ENCODE results near the gene OR4L1.
"Not testable (repeated sequence)": the region's sequence is repeated elsewhere in the genome, so short reads cannot be mapped to it uniquely, and the experiment has no call there.

The OR4L1 gene, protein sequence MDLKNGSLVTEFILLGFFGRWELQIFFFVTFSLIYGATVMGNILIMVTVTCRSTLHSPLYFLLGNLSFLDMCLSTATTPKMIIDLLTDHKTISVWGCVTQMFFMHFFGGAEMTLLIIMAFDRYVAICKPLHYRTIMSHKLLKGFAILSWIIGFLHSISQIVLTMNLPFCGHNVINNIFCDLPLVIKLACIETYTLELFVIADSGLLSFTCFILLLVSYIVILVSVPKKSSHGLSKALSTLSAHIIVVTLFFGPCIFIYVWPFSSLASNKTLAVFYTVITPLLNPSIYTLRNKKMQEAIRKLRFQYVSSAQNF

DNA sequence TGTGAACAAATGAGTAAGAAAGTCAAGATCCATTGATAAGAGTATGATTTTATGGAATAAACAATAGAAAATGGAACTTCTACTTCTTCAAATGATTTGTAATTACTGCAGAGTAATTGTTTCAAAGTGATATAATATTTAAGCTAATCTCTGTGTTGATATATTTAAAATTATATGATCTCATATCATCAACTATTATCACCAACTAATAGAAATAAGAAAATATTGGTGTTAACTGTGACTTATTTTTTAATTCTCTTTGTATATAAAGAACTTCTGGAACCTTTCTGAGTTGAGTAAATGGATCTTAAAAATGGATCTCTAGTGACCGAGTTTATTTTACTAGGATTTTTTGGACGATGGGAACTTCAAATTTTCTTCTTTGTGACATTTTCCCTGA is at the start of gene OR4L1:
OR4L1 (plus strand) TSS at position 301 of the 400 bp plus-strand sequence; CDS start at position 301, 0 bp downstream.
- no peak for ATAC-seq
- Mint-ChIP-seq H3K4me3 (no peak within 1 kb of the TSS), H3K4me1 (no peaks in the 10 kb centered on the region), H3K9me3 (no peaks in the 10 kb centered on the region), H3K36me3 (no peaks in the 10 kb centered on the region), H3K27me3 (no peaks in the 10 kb centered on the region), H3K27ac (no peak within 1 kb of the TSS)

DNA sequence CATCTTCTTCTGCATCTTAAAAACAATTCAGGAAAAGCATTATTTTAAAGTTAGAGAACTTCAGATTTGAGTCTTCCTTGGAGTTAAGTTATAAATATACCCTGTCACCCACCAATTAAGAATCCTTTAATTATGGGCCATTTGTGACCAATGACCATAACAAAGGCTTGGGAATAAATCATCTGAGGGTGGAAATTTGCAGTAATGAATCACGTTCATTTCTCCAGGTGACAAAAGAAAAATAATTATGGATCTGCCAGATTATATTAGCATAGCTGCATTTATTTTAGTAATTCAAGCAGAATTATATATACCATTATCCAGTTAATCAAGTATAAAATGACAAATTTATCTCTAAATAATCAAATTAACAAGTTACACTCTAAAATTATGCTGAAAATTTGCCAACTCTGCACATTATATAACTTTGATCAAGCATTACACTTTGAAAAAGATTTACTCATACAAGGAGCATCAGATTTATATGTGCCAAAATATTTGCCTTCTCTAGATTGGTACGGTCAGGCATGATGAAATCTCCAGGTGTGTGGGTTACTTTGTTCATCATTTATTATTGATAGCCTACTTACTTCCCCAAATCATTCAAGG is 40.5 kb upstream of the OR4L1 start, which contains the start of gene OR4K14:
OR4K14 (minus strand) TSS at position 51 of the 609 bp plus-strand sequence. CDS start 4,114 bp downstream, outside the sequence.
- no peak for ATAC-seq
- Mint-ChIP-seq H3K27ac (no peak within 1 kb of the TSS), H3K9me3 (peaks cover under 1% of the 10 kb centered on the region), H3K4me3 (no peak within 1 kb of the TSS), H3K27me3 (no peaks in the 10 kb centered on the region), H3K36me3 (no peaks in the 10 kb centered on the region), H3K4me1 (no peaks in the 10 kb centered on the region)

DNA sequence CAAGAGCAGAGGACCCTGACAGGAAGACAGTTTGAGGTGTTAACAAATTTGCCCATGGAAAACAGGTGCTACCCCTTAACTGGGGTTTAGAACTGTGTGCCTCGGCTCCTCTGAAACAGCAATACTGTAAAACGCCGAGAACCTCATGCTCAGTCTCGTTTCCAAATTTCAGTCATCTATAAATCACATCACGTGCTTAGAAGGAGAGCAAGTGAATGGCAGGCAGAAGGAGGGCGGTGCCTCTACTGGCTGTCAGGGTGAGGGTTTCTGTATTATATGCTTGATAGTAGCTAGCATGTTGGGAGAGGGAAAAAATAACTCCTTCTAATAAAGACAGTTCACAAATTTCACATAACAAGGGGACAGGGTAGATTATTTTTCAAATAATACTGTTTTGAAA is 28.8 kb upstream of the OR4L1 start:
- Mint-ChIP-seq H3K4me3 (no peak overlapping the region), H3K27ac (no peak overlapping the region), H3K36me3 (no peaks in the 10 kb centered on the region), H3K4me1 (no peaks in the 10 kb centered on the region), H3K9me3 (peaks cover 3% of the 10 kb centered on the region), H3K27me3 (no peaks in the 10 kb centered on the region)
- ATAC-seq = no peak

DNA sequence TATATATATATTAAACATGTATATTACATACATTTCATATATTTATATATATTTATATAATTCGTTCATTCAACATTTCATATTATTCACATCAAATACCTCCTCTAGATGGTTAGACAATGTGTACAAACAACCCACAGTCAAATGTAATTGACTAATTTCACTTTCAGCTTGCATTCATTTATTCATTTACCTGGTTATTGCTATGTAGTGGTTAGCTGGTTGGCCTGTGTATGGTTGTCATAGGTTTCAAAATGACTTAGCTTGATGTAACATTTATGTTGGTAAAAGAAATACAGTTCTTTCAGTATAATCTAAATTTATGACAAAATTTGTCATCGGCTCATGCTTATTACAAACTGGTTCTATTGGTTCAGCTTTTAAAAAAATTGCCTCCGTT is 24.4 kb upstream of the OR4L1 start:
- peaks cover 5% of the 10 kb centered on the region for H3K9me3 Mint-ChIP-seq
- ATAC-seq = no peak
- no peak overlapping the region for H3K27ac Mint-ChIP-seq
- H3K36me3 Mint-ChIP-seq = no peaks in the 10 kb centered on the region
- H3K4me1 Mint-ChIP-seq = no peaks in the 10 kb centered on the region
- H3K4me3 Mint-ChIP-seq = no peak overlapping the region
- no peaks in the 10 kb centered on the region for H3K27me3 Mint-ChIP-seq

DNA sequence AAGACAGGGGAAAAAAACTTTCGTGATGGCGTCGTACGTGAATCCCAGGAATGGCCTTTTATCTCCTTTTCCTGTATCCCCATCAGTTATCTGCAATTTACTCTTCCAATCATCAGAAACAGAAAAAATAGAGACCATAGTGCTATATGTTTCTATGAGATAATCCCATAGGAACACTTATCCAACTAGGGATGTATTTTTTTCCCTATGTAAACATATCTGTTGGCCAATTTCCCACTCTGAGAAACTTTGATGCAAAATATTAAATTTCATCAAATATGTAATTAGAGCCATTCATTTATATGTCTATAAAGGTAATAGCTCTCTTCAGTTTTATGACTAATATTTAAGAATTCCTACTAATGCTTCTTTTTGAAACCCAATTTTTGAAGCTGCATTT is 23.9 kb upstream of the OR4L1 start, which contains the start of gene OR4K13:
OR4K13 (minus strand) TSS at position 101 of the 400 bp plus-strand sequence. CDS start 1,280 bp downstream, outside the sequence.
- no peaks in the 10 kb centered on the region for H3K36me3 Mint-ChIP-seq
- H3K4me3 Mint-ChIP-seq = no peak within 1 kb of the TSS
- peaks cover 5% of the 10 kb centered on the region for H3K9me3 Mint-ChIP-seq
- no peaks in the 10 kb centered on the region for H3K4me1 Mint-ChIP-seq
- ATAC-seq = no peak
- no peaks in the 10 kb centered on the region for H3K27me3 Mint-ChIP-seq
- no peak within 1 kb of the TSS for H3K27ac Mint-ChIP-seq

DNA sequence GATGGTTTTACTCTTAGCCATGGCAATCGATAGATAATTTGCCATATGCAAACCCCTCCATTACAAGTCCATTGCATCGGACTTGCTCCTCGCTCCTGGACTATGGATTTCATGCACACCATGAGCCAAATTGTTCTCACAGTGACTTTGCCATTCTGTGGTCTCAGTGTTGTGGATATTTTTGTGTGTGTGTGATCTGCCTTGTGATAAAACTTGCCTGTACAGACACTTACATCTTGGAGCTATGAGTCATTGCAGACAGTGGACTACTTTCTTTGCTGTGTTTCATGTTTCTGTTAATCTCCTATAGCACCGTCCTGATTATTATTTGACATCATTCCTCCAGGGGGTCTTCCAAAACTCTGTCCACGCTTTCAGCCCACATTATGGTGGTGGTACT is 15.6 kb upstream of the OR4L1 start:
- Mint-ChIP-seq H3K36me3 (no peaks in the 10 kb centered on the region), H3K4me1 (no peaks in the 10 kb centered on the region), H3K9me3 (peaks cover 3% of the 10 kb centered on the region), H3K4me3 (no peak overlapping the region), H3K27ac (no peak overlapping the region), H3K27me3 (peaks cover 4% of the 10 kb centered on the region)
- ATAC-seq = no peak

DNA sequence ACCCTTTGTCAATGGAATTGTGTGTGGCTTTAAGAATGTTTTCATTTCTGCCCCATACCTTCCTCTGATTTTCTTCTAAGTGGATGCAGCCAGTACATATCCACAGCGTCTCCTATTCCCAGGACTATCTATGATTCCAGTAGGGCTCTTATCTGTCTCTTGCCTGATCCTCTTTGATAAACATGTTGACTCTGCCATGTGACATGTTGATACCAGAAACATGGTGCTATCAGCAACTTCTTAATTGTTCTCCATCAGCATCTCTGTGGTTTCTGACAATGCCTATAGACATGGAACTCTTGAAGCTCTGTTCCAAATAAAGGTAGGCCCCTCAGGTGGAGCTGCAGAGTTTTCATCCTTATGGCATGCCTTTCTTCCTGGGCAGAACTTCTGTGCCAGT is 11.6 kb upstream of the OR4L1 start:
- Mint-ChIP-seq H3K27ac (no peak overlapping the region), H3K27me3 (peaks cover 22% of the 10 kb centered on the region), H3K4me1 (no peaks in the 10 kb centered on the region), H3K36me3 (no peaks in the 10 kb centered on the region), H3K9me3 (no peaks in the 10 kb centered on the region), H3K4me3 (no peak overlapping the region)
- no peak for ATAC-seq

DNA sequence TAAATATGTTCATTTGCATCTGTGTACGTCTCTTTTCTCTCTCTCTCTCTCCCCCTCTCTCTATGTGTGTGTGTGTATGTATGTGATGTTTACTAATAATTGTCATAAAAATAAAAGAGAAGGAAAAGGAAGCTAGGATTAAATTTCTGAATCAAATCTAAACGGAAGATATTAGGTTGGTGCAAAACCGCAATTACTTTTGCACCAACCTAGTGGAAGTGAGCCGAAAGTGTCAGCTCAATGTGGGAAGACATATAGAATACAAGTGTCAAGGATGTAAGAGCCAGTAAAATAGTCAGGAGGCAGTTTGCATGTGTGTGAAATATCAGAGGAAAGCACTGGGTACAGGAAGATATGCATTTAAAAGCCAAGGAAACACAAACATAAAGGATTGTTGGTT is 32.2 kb downstream of the OR4L1 start:
- no peaks in the 10 kb centered on the region for H3K9me3 Mint-ChIP-seq
- ATAC-seq = no peak
- H3K27ac Mint-ChIP-seq = no peak overlapping the region
- H3K4me1 Mint-ChIP-seq = no peaks in the 10 kb centered on the region
- H3K27me3 Mint-ChIP-seq = no peaks in the 10 kb centered on the region
- no peaks in the 10 kb centered on the region for H3K36me3 Mint-ChIP-seq
- no peak overlapping the region for H3K4me3 Mint-ChIP-seq

DNA sequence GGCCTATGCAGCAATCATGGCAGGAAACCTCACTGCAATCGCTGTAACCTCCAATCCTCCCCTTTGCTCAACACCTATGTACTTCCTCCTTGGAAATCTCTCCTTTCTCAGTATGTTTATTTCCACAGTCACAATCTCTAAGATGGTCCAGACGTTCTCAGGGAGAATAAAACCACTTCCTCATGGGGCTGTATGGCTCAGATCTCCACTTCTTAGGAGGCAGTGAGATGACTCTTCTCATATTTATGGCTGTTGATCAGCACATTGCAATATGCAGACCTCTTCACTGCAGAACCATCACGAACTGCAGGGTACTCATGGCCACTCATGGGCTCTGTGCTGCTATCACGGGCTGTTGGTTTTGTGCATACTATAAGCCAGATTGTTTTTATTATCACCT is 33.6 kb downstream of the OR4L1 start:
- Mint-ChIP-seq H3K9me3 (no peaks in the 10 kb centered on the region), H3K36me3 (no peaks in the 10 kb centered on the region), H3K27me3 (no peaks in the 10 kb centered on the region)

DNA sequence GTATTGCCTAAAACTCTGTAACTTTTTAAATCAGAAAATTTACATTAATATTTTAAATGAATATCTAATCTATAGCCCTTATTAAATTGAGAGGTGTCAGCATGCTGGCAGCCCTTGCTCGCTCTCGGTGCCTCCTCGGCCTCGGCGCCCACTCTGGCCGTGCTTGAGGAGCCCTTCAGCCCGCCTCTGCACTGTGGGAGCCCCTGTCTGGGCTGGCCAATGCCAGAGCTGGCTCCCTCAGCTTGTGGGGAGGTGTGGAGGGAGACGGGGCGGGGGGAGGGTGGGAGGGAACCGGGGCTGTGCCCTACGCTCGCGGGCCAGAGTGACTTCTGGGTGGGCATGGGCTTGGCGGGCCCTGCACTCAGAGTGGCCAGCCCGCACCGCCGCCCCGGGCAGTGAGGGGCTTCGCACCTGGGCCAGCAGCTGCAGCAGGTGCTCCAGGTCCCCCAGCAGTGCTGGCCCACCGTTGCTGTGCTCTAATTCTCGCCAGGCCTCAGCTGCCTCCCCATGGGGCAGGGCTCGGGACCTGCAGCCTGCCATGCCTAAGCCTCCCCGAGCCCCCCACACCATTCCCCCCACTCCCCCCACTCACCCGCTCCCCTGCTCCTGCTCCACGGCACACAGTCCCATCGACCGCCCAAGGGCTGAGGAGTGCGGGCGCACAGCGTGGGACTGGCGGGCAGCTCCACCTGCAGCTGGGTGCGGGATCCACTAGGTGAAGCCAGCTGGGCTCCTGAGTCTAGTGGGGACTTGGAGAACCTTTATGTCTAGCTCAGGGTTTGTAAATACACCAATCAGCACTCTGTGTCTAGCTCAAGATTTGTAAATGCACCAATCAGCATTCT is 39.3 kb downstream of the OR4L1 start:
- not testable (repeated sequence) for H3K36me3 Mint-ChIP-seq, ATAC-seq, H3K27ac Mint-ChIP-seq, H3K9me3 Mint-ChIP-seq, H3K4me1 Mint-ChIP-seq, H3K4me3 Mint-ChIP-seq, H3K27me3 Mint-ChIP-seq

More for the DNA sequence above, 33.6 kb downstream of the OR4L1 start:
- no peak overlapping the region for H3K27ac Mint-ChIP-seq
- H3K4me1 Mint-ChIP-seq = no peaks in the 10 kb centered on the region
- ATAC-seq = no peak
- H3K4me3 Mint-ChIP-seq = no peak overlapping the region

DNA sequence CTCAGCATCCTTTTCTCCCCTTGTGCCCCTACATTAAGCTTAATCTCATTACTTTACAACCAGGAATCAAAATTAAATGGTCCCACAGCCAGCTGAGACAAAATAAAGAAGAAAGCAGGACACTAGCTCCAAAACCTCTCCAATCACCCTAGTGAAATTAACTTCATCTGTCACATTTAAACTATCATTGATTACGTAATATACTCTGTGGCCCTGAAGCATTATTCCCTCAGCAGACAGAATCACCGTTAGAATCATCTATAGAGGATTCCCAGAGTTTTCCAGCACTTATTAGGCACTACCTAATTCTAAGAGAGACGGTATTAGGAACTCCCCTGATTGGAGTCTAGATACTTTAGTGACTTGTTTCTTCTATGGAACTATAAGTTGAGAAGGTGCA is 50.6 kb downstream of the OR4L1 start, which contains the start of gene OR4K17:
OR4K17 (plus strand) TSS at position 302 of the 400 bp plus-strand sequence. CDS start 6,761 bp downstream, outside the sequence.
- no peak for ATAC-seq
- Mint-ChIP-seq H3K27ac (no peak within 1 kb of the TSS), H3K36me3 (no peaks in the 10 kb centered on the region), H3K9me3 (peaks cover 3% of the 10 kb centered on the region), H3K4me1 (no peaks in the 10 kb centered on the region), H3K4me3 (no peak within 1 kb of the TSS), H3K27me3 (no peaks in the 10 kb centered on the region)

Measured in stimulated activated memory B cell treated with anti-CD40 and anti-IgM and Interleukin-4, amounts not matched to agents 10 μg/mL and 1 μg/mL and 100 μg/mL, for 72 hours (primary cell).